NCI-H2196 treated with DMSO at 0.1 percent for 48 hours (cell line): Measurements from ENCODE around the gene MRGPRD.
"Not testable (repeated sequence)": the region's sequence is repeated elsewhere in the genome, so short reads cannot be mapped to it uniquely, and the experiment has no call there.

Source experiments
- DNase-seq: peaks from one replicate; lab custom pipeline; 2025; ENCODE audit not compliant: unreplicated experiment; lab: John Stamatoyannopoulos, UW

MRGPRD gene

GRCh38 chr11:68994161-68994893, 13.5 kb upstream of the MRGPRD start:
- DNase-seq, result no peak

DNA sequence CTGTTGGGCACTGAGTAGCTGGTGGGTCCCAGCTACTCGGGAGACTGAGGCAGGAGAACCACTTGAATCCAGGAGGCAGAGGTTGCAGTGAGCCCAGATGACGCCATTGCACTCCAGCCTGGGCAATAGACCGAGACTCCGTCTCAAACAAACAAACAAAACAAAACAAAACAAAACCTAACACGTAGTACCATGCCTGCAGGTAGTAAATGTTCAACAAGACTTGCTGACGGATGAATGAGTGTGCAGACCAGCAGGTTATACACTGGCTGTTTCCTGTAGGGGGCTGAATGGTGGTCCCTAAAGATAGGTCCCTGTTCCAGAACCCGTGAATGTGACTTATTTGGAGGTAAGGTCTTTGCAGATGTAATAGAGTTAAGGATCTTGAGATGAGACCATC, 12.8 kb upstream of the MRGPRD start:
- no peak for DNase-seq

GRCh38 chr11:68992743-68993255, 12.0 kb upstream of the MRGPRD start:
- no peak for DNase-seq

DNA sequence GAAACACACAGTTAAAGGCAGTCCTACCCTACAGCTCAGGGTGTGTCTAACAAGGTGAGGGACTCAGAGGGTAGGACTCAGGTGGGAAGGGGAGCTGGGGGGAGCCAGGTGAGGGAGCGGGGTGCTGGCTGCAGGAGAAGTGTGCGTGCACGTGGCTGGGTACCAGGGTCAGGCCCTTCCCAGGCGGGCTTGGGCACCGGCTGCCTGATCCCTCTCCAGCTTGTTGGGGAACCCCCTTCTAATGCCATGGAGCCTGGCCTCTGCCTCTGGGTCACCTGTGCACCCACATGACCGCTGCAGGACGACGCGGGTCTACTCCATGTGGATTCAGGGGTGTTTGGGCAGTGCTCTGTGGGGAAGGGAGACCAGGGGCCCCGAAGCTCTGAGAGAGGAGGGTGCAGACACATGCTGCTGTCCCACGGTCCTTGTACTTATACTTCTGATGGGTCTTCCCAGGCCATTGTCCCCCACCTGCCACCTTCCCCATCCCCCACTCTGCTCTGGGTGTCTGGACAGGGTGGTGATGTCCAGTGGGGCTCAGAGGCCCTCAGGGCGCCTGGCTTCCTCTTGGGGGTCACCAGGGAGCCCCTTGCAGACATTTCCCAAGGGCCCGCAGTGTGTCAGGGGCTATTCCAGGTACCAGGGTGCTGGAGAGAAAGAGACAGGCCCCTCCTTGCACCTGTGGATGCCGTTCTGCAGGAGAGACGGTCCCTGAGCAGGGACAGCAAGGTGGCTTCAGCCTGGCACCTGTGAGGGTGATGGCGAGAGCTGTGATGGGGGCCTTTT, 10.4 kb upstream of the MRGPRD start:
- DNase-seq, result no peak

DNA sequence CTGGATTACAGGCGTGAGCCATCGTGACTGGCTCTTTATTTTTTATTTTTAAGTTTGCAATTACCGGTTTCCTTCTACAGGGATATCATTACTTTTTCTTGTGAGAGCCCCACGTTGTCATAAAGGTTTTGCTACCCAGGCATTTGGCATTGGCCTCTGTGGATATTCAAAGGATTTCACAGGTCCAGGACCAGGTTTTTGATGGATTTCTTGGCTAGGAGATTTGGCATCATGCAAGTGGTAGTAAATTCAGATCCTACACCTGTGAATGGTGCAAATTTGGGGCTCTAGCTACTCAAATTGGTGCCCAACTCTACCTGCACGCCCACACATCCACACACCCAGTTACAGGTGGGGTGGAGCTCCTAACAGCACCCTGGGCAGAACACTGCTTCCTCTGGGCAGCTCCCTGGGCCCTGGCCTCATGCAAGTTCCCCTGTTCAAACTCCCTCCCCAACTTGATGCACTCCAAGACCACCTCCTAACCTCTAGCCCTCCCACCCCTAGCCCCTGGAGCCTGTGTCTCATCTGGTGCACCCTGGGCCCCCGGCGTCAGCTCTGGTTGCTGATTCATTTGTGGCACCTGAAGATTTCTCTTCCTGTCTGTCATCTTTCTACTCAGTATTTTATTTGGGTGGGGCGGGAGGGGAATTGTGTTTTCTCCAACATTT, 9.3 kb upstream of the MRGPRD start:
- no peak for DNase-seq

GRCh38 chr11:68988491-68988890, 7.7 kb upstream of the MRGPRD start:
- no peak for DNase-seq

GRCh38 chr11:68987211-68987610, 6.4 kb upstream of the MRGPRD start:
- no peak for DNase-seq

DNA sequence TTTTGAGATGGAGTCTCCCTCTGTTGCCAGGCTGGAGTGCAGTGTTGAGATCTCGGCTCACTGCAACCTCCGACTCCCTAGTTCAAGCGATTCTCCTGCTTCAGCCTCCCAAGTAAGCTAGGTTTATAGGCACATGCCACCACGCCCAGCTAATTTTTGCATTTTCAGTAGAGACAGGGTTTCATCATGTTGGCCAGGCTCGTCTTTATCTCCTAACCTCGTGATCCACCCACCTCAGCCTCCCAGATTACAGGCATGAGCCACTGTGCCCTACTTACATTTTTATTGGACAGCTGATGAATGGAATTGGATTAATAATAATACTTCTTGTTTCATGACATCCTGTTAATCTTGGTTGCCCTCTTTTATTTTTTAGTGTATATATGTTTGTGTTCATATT, 3.0 kb upstream of the MRGPRD start:
- no peak for DNase-seq

GRCh38 chr11:68982134-68982533, 1.3 kb upstream of the MRGPRD start:
- DNase-seq, result no peak

GRCh38 chr11:68979931-68980775, 633 bp downstream of the MRGPRD start:
- no peak for DNase-seq

DNA sequence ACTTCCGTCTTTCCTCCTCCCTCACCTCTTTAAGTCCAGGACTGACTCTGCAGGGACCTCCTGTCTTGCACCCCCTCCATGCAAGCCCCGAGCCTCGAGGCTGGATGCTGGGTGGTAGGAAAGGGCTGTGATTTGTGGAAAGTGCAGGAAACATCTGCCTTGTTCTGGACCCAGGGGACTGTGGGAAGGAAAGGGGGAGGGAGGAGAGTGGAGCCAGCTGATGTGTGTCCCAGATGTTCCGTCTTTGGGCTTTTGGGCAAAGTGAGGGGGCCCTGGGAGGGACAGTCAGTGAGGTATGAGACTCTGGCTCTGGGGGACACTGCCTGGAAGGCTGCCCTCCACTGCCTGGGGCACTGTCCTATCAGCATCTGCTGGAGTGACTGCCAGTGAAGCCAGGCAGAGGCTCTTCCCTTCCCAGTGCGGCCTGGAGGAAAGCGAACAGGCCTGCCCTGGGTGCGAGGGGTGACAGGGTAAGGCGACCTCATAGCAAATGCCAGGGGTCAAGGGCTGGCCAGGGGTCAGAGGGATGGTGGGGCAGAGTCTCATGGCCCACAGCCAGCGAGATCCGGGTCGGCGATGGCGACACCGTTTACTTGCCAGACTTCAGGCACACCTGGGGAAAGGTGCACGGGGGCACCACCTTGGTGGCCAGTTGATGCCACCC, 1.7 kb downstream of the MRGPRD start:
- DNase-seq, result no peak

GRCh38 chr11:68978626-68978930, 2.2 kb downstream of the MRGPRD start:
- DNase-seq, result no peak

DNA sequence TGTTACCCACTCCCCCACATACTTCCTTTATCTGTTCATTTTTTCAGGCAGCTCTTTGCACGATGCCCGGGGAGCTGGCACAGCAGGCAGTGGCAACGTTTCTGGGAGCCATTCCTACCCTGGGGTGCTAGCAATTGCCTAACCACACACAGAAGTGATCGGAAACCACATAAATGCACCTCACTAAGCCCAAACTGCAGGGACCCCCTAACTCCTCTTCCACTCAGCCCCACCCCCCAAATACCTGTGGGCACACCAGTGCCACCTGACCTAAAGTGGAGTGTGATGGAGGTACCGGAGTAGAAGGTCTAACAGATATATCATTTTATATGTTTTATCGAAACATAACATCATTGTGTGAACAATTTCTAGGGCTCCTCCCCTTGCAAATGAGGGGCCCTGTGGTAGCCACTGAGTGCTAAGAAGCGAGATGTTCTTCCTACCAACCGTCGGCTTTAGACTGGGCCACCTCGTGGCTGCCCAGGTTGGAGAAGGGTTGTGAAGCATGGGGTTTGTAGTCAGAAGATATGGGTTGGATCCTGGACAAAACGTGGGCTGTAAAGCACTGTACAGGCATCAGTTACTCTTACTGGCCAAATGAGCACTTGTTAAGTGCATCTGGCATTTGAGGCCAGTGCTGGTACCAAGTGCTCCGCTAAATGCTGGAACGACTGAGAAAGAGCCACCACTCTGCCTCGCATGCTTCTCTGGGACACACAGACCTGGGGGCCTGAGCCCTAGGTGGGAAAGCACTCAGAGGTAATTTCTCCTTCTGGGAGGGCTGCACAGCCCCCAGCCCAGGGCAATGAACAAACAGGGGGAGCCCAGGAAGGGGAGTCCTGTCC, 2.8 kb downstream of the MRGPRD start:
- DNase-seq, result no peak

DNA sequence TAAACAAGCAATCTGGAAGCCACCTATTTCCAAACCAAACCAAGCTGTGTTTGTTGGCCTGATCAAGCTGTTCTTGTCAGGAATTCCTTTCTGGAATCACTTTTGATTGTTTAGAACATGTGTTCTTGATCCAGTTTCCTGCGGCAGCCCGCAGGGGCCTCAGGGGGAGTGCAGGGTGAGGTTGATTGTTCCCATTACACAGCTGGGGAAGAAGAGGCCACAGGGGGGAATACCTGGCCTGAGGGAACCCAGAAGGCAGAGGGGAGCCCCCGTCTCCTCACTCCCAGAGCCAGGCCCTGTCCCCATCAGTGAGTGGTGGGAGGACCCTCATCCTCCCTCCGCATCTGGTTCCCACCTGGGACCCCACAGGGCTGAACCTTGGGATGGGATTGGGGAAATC, 4.2 kb downstream of the MRGPRD start:
- DNase-seq, result no peak

- no peak for DNase-seq
Observed at GRCh38 chr11:68976095-68976494, 4.7 kb downstream of the MRGPRD start.

DNA sequence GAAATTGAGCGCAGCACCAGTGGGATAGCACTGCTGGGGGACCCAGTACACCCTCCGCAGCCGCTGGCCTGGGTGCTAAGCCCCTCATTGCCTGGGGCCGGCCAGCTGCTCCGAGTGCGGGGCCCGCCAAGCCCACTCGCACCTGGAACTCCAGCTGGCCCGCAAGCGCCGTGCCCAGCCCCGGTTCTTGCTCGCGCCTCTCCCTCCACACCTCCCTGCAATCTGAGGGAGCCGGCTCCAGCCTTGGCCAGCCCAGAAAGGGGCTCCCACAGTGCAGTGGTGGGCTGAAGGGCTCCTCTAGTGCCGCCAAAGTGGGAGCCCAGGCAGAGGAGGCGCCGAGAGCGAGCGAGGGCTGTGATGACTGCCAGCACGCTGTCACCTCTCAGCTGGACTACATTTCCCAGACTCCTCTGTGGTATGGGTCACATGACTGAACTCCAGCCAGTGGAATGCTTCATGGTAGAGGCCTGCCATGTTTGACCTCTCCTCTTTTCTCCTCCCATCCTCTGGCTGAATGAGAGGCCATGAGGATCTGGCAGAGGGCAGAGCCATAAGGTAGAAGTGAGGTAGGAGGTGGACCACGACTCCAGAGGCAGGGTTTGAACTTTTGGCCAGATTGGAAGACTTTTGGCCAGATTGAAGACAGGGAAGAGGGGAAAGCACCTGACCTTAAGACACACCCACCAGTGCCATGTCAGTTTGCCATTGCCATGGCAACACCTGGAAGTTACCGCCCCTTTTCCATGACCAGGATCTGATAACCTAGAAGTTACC, 6.2 kb downstream of the MRGPRD start:
- no peak for DNase-seq

DNA sequence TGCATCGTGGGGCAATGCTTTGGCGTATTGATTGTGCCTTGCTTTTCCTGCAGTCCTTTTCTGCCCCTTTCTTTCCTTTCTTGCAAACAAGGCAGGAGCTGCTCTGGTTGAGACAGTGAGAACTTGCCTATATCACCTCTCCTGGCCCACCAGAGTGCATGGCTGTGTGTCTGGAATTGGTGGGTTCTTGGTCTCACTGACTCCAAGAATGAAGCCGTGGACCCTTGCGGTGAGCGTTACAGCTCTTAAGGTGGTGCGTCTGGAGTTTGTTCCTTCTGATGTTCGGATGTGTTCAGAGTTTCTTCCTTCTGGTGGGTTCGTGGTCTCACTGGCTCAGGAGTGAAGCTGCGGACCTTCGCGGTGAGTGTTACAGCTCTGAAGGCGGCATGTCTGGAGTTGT, 7.1 kb downstream of the MRGPRD start:
- not testable (repeated sequence) for DNase-seq

- DNase-seq, result no peak
Observed at GRCh38 chr11:68973219-68973618, 7.6 kb downstream of the MRGPRD start.
